Measurements from ENCODE around the gene CHTF8. TPM values are rescaled to one million over a fixed set of nuclear protein-coding genes. Genes with fewer than 3 reads are reported as not detected.

The CHTF8 gene
- total RNA-seq, 2 experiments from 2014 or later, result 111 to 115 TPM

DNA sequence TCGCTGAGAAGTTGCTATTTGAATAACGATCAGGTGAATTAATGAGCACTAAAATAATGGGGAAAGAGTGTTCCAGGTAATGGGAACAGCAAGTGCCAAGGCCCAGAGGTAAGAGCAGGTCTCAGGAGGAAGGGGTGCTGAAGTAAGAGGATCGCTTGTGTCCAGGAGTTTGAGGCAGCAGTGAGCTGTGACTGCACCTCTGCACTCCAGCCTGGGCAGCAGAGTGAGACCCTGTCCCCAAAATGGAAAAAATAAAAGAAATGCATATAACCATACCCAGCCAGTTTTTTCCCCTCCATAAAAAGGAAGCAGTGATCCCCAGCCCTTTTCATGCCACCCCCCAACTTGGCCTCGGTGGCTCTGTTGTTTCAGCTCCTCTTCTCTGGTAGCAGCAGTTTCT lies 43.7 kb downstream of the CHTF8 start:
- H3K27me3 Mint-ChIP-seq, result no peaks in the 10 kb centered on the region
- intact Hi-C loops (cut with micrococcal nuclease), result no loop called here
- DNase-seq (no peak), ATAC-seq (no peak)
- ChIA-PET POLR2A (interaction anchor here (0.9 kb wide), 1 partner anchor 23 kb away, joined by 3 read pairs; no protein-coding TSS in a partner anchor), CTCF (interaction anchor here (0.7 to 1.1 kb wide), 3 partner anchors 8 to 241 kb away, joined by 3 read pairs; partner anchors contain the start of gene HAS3)
- no peaks in the 10 kb centered on the region for H3K9me3 Mint-ChIP-seq
- no peak for TF ChIP-seq CTCF (IDR thresholded peaks at IDR 0.05)
- no peak overlapping the region for H3K4me3 Mint-ChIP-seq
- peaks cover 11% of the 10 kb centered on the region for H3K4me1 Mint-ChIP-seq (ENCODE audit: low read depth)
- peak overlapping the region; percentile 18 for H3K27ac Mint-ChIP-seq
- H3K36me3 Mint-ChIP-seq (ENCODE audit: low read depth), result peaks cover 10% of the 10 kb centered on the region

- Mint-ChIP-seq H3K27me3 (no peaks in the 10 kb centered on the region), H3K4me3 (no peak overlapping the region), H3K9me3 (no peaks in the 10 kb centered on the region), H3K27ac (no peak overlapping the region), H3K36me3 (ENCODE audit: low read depth) (peaks cover 10% of the 10 kb centered on the region), H3K4me1 (ENCODE audit: low read depth) (peaks cover 11% of the 10 kb centered on the region)
- CTCF ChIA-PET, result no interaction called here
- ATAC-seq (no peak), DNase-seq (no peak)
- POLR2A ChIA-PET, result no interaction called here
- TF ChIP-seq CTCF (IDR thresholded peaks at IDR 0.05), result no peak
- intact Hi-C loops (cut with micrococcal nuclease), result no loop called here
Observed at GRCh38 chr16:69087161-69087581, 45.2 kb downstream of the CHTF8 start.

DNA sequence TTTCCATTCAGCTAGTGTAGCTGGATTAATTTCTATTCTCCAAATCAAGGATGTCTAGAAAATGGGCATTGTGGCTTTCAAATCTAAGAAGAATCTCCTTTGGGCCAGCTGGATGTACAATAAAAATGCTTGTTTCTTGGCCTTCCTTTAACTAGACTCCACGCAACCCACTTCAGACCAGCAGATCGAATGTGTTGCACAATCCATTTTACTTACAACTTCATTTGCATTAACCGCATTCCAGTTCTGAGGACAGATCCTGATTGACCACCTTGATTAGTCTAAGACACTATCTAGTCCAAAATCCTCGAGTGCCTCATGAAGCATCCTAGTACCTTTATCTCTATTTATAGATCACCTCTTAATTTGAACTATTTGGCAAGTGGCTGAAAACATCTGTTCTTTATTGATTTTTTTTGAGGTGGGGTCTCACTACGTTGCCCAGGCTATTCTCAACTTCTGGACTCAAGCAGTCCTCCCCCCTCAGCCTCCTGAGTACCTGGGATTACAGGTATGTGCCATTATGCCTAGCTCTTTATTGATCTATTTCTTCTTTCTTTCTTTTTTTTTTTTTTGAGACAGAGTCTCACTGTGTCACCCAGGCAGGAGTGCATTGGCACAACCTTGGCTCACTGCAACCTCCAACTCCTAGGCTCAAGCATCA lies 47.2 kb downstream of the CHTF8 start:
- TF ChIP-seq CTCF (IDR thresholded peaks at IDR 0.05), result no peak
- intact Hi-C loops (cut with micrococcal nuclease), result no loop called here
- H3K9me3 Mint-ChIP-seq, result no peaks in the 10 kb centered on the region
- no peak for ATAC-seq
- no peaks in the 10 kb centered on the region for H3K27me3 Mint-ChIP-seq
- ChIA-PET POLR2A (no interaction called here), CTCF (interaction anchor here (0.7 to 1.8 kb wide), 2 partner anchors 39 to 598 kb away, joined by 3 to 6 read pairs; no protein-coding TSS in a partner anchor)
- no peak overlapping the region for H3K4me3 Mint-ChIP-seq
- peaks cover 10% of the 10 kb centered on the region for H3K36me3 Mint-ChIP-seq (ENCODE audit: low read depth)
- H3K27ac Mint-ChIP-seq, result no peak overlapping the region
- DNase-seq, result no peak
- H3K4me1 Mint-ChIP-seq (ENCODE audit: low read depth), result peaks cover 11% of the 10 kb centered on the region

GRCh38 chr16:69084289-69084688 lies 48.1 kb downstream of the CHTF8 start:
- H3K27ac Mint-ChIP-seq, result no peak overlapping the region
- CTCF ChIA-PET, result interaction anchor here (1.8 kb wide), 1 partner anchor 40 kb away, joined by 6 read pairs; no protein-coding TSS in a partner anchor

More at GRCh38 chr16:69084289-69084688, 48.1 kb downstream of the CHTF8 start:
- Mint-ChIP-seq H3K27me3 (no peaks in the 10 kb centered on the region), H3K4me3 (no peak overlapping the region), H3K36me3 (ENCODE audit: low read depth) (peaks cover 10% of the 10 kb centered on the region), H3K4me1 (ENCODE audit: low read depth) (peaks cover 9% of the 10 kb centered on the region), H3K9me3 (no peaks in the 10 kb centered on the region)
- TF ChIP-seq CTCF (IDR thresholded peaks at IDR 0.05), result no peak
- intact Hi-C loops (cut with micrococcal nuclease), result no loop called here
- ATAC-seq (no peak), DNase-seq (no peak)
- POLR2A ChIA-PET, result interaction anchor here (0.6 kb wide), 1 partner anchor 114 kb away, joined by 4 read pairs; no protein-coding TSS in a partner anchor

Data from activated CD8-positive, alpha-beta T cell treated with anti-CD3 and anti-CD28 coated beads for 36 hours (primary cell).